ENCODE results near the gene HABP2.

HABP2 gene

GRCh38 chr10:113628607-113629153, 75.8 kb downstream of the HABP2 start:
- DNase-seq (ENCODE audit: low spot score), result no peak
- FAIRE-seq, result no peak

- DNase-seq (ENCODE audit: low spot score) (no peak), FAIRE-seq (no peak)
Observed at GRCh38 chr10:113630929-113631533, 78.2 kb downstream of the HABP2 start.

GRCh38 chr10:113631684-113632367, 79.0 kb downstream of the HABP2 start:
- DNase-seq (ENCODE audit: low spot score), result no peak
- FAIRE-seq, result no peak

Data from urothelium cell line (cell line).